ENCODE data around the gene RFTN2.

GRCh38 chr2:197613509-197613987 lies 61.8 kb downstream of the RFTN2 start:
- no peak for TF ChIP-seq EP300 (IDR thresholded peaks at IDR 0.05)
- no peak for TF ChIP-seq POLR2A (IDR thresholded peaks at IDR 0.05)
- TF ChIP-seq CTCF (IDR thresholded peaks at IDR 0.05): no peak
- no peak for TF ChIP-seq POLR2AphosphoS5 (IDR thresholded peaks at IDR 0.05)
